Natural killer cell (primary cell): Measurements from ENCODE around the gene DNM2. TPM values are rescaled to one million over a fixed set of nuclear protein-coding genes. Genes with fewer than 3 reads are reported as not detected.

Experiments
- ATAC-seq, 3 donors: fragments of 150-1000 bp in 2 of 3; fragments of 200-7000 bp in 1 of 3; cut with Tn5 transposase; 1 replicate in 1 of 3; 2 replicates in 2 of 3; pipeline ENCODE4 v1.10.0; 2021; ENCODE audit warnings: mild to moderate bottlenecking in 2 of 3, moderate library complexity in 2 of 3
- DNase-seq, 2 donors: peaks; one replicate each; pipeline versions ENCODE4 v3.0.0 to v3.0.0-alpha.2; 2013 to 2021; ENCODE audit warnings: mixed read lengths in 1 of 2
- H3K27ac ChIP-seq: one replicate; pipeline ENCODE4 v1.5.1; 2013; ENCODE audit warnings: mild to moderate bottlenecking, low read length
- H3K27me3 ChIP-seq: one replicate; pipeline ENCODE4 v1.6.1; 2013; ENCODE audit warnings: low read length; ENCODE audit not compliant: control insufficient read depth, insufficient read depth
- H3K36me3 ChIP-seq: one replicate; pipeline ENCODE4 v1.6.1; 2013; ENCODE audit warnings: low read length; ENCODE audit not compliant: control insufficient read depth, insufficient read depth
- H3K4me1 ChIP-seq: one replicate; pipeline ENCODE4 v1.6.1; 2013; ENCODE audit warnings: low read length; ENCODE audit not compliant: control insufficient read depth, insufficient read depth
- H3K4me3 ChIP-seq: one replicate; pipeline ENCODE4 v1.5.1; 2013; ENCODE audit warnings: low read length
- H3K9me3 ChIP-seq: one replicate; pipeline ENCODE4 v1.6.1; 2013; ENCODE audit warnings: low read length; ENCODE audit not compliant: control insufficient read depth, insufficient read depth
- H3K27ac Mint-ChIP-seq, 2 donors: one replicate each; pipeline ENCODE4 v1.8.0; 2022; ENCODE audit warnings: mild to moderate bottlenecking in 2 of 2, mixed read lengths in 2 of 2, moderate library complexity in 1 of 2
- H3K27me3 Mint-ChIP-seq, 2 donors: one replicate each; pipeline ENCODE4 v1.8.0; 2022; ENCODE audit warnings: low read depth in 2 of 2, mixed read lengths in 2 of 2
- H3K36me3 Mint-ChIP-seq: one replicate; pipeline ENCODE4 v1.8.0; 2022; ENCODE audit warnings: mixed read lengths
- H3K4me1 Mint-ChIP-seq, 2 donors: one replicate each; pipeline ENCODE4 v1.8.0; 2022; ENCODE audit warnings: mixed read lengths in 2 of 2
- H3K4me3 Mint-ChIP-seq: one replicate; pipeline ENCODE4 v1.8.0; 2022; ENCODE audit warnings: mild to moderate bottlenecking, moderate library complexity, mixed read lengths
- H3K9me3 Mint-ChIP-seq, 2 donors: one replicate each; pipeline ENCODE4 v1.8.0; 2022; ENCODE audit warnings: mixed read lengths in 2 of 2
- WGBS: methylation state at CpG from one replicate; pipeline ENCODE4 v1.1.7; 2013; ENCODE audit warnings: missing lambda C conversion rate; ENCODE audit not compliant: insufficient coverage; 5-methylcytosine and 5-hydroxymethylcytosine counted together
- intact Hi-C: fragments of 100-400 bp; cut with micrococcal nuclease; formaldehyde crosslinking; loops from one replicate; pipeline ENCODE4 v1.14.2; 2022
- total RNA-seq, 4 donors: library from RNA; stranded (reverse); fragments of 120-200 nt in 1 of 4; gene quantifications; one replicate each; pipeline versions ENCODE4 v1.2.3 to v1.2.4, GENCODE V29; 2013 to 2022
- TF ChIP-seq, protein P1 (sequence below): fragments of 200-600 bp; IDR thresholded peaks from one replicate; pipeline ENCODE4 v1.8.0; 2022; ENCODE audit warnings: antibody characterized with exemption

The DNM2 gene
- total RNA-seq, 3 donors from 2014 or later (not counting 1 experiment from before 2014, with no cell fraction given): 419 to 491 (median 428) TPM

DNA sequence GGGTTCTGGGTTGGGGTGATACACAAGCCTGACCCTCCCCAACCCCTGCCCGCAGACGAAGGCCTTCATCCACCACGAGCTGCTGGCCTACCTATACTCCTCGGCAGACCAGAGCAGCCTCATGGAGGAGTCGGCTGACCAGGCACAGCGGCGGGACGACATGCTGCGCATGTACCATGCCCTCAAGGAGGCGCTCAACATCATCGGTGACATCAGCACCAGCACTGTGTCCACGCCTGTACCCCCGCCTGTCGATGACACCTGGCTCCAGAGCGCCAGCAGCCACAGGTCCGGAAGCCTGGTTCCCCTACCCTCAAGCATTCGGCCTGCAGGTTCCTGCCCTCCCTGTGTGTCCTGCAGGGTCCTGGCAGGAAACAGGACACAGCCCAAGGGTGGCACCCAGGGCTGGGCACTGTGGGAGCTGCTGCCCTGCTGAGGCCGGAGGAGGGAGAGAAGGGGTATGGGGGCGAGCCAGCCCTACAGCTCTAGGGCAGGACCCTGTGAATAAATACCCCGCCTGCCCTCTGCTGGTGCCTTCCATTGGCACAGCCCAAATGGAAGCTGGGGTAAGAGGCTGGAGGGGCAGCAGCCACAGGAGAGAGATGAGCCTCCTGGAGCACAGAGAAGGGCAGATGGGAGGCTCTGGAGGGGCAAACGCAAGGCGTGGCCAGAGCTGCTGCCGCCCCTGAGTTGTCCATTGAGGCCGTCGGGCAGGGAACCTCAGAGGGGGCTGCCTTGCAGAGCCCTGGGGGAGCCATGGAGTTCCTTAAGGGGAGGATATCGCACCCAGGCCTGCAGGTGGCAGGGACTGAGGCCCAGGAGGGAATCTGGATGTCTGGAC lies 111.3 kb downstream of the DNM2 start:
- ATAC-seq (peak in 2 of 3 donors; percentile 13 to 46), DNase-seq (peak in 1 of 2 donors; percentile 30)
- intact Hi-C loops: no loop called here
- Histone ChIP-seq H3K27ac (no peak overlapping the region), H3K4me1 (peaks cover 3% of the 10 kb centered on the region), H3K9me3 (no peaks in the 10 kb centered on the region), H3K27me3 (no peaks in the 10 kb centered on the region), H3K4me3 (no peak overlapping the region), H3K36me3 (peaks cover 61% of the 10 kb centered on the region)
- Mint-ChIP-seq H3K9me3 (no peaks in the 10 kb centered on the region), H3K36me3 (no peaks in the 10 kb centered on the region), H3K4me1 (no peaks in the 10 kb centered on the region), H3K4me3 (no peak overlapping the region), H3K27me3 (no peaks in the 10 kb centered on the region), H3K27ac (peak overlapping the region; percentile 18 to 70)
- WGBS: 92% methylated on average over 26 of the region's 26 CpGs
- TF ChIP-seq, protein P1, sequence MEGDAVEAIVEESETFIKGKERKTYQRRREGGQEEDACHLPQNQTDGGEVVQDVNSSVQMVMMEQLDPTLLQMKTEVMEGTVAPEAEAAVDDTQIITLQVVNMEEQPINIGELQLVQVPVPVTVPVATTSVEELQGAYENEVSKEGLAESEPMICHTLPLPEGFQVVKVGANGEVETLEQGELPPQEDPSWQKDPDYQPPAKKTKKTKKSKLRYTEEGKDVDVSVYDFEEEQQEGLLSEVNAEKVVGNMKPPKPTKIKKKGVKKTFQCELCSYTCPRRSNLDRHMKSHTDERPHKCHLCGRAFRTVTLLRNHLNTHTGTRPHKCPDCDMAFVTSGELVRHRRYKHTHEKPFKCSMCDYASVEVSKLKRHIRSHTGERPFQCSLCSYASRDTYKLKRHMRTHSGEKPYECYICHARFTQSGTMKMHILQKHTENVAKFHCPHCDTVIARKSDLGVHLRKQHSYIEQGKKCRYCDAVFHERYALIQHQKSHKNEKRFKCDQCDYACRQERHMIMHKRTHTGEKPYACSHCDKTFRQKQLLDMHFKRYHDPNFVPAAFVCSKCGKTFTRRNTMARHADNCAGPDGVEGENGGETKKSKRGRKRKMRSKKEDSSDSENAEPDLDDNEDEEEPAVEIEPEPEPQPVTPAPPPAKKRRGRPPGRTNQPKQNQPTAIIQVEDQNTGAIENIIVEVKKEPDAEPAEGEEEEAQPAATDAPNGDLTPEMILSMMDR: no peak

DNA sequence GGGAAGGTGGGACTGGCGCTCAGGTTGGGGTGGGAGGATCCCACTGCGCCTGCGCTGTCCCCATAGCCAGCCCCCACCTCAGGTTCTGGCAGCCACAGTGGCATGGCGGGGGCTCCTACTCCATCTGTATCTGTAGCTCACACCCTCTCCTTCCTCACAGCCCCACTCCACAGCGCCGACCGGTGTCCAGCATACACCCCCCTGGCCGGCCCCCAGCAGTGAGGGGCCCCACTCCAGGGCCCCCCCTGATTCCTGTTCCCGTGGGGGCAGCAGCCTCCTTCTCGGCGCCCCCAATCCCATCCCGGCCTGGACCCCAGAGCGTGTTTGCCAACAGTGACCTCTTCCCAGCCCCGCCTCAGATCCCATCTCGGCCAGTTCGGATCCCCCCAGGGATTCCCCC lies 112.1 kb downstream of the DNM2 start:
- peaks cover 3% of the 10 kb centered on the region for H3K4me1 ChIP-seq
- H3K9me3 ChIP-seq: no peaks in the 10 kb centered on the region
- no peaks in the 10 kb centered on the region for H3K27me3 Mint-ChIP-seq
- ATAC-seq: peak in 1 of 3 donors; percentile 15
- intact Hi-C loops: no loop called here
- H3K4me3 Mint-ChIP-seq: no peak overlapping the region
- no peaks in the 10 kb centered on the region for H3K27me3 ChIP-seq
- TF ChIP-seq, protein P1: no peak
- H3K36me3 ChIP-seq: peaks cover 55% of the 10 kb centered on the region
- WGBS: 95% methylated on average over 16 of the region's 16 CpGs
- H3K4me1 Mint-ChIP-seq: peaks cover 0 to under 1% of the 10 kb centered on the region in 2 donors
- no peak overlapping the region for H3K4me3 ChIP-seq
- H3K36me3 Mint-ChIP-seq: no peaks in the 10 kb centered on the region
- DNase-seq: no peak
- H3K27ac ChIP-seq: no peak overlapping the region
- no peaks in the 10 kb centered on the region for H3K9me3 Mint-ChIP-seq
- H3K27ac Mint-ChIP-seq: peak overlapping the region; percentile 18 to 70

DNA sequence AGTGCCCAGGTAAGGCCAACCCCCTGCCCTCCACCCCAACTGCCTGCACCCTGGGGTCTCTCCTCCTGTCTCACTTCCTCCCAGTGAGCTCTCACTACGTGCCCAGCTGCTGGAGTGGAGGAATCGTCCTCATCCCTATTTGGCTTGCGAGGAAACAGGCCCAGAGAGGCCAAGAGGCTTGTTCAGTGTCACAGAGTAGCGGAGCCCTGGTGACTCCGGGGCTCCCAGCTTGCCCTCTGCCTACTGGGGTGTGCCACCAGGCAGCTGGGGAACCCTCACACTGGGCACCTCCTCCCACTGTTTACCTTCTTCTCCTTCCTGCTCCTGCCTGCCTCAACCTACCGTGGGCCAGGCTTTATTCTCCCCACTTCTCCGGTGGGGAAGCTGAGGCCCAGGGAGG lies 112.5 kb downstream of the DNM2 start:
- Mint-ChIP-seq H3K27me3 (no peaks in the 10 kb centered on the region), H3K27ac (peak overlapping the region; percentile 16 to 18), H3K36me3 (no peaks in the 10 kb centered on the region), H3K4me1 (peaks cover 1 to 4% of the 10 kb centered on the region in 2 donors), H3K9me3 (no peaks in the 10 kb centered on the region), H3K4me3 (no peak overlapping the region)
- Histone ChIP-seq H3K4me3 (no peak overlapping the region), H3K4me1 (peaks cover 7% of the 10 kb centered on the region), H3K36me3 (peaks cover 53% of the 10 kb centered on the region), H3K27ac (no peak overlapping the region), H3K9me3 (no peaks in the 10 kb centered on the region), H3K27me3 (no peaks in the 10 kb centered on the region)
- intact Hi-C loops: no loop called here
- DNase-seq: no peak
- ATAC-seq: no peak
- WGBS: 93% methylated on average over 7 of the region's 7 CpGs
- TF ChIP-seq, protein P1: no peak
